Measurements from ENCODE around the gene RANBP10. TPM values are rescaled to one million over a fixed set of nuclear protein-coding genes. Genes with fewer than 3 reads are reported as not detected.
A peak's percentile ranks its signal among the peaks of the same experiment; 100 is the strongest.

Gene RANBP10
- total RNA-seq, 1 experiment from 2014 or later, result 15.6 TPM

DNA sequence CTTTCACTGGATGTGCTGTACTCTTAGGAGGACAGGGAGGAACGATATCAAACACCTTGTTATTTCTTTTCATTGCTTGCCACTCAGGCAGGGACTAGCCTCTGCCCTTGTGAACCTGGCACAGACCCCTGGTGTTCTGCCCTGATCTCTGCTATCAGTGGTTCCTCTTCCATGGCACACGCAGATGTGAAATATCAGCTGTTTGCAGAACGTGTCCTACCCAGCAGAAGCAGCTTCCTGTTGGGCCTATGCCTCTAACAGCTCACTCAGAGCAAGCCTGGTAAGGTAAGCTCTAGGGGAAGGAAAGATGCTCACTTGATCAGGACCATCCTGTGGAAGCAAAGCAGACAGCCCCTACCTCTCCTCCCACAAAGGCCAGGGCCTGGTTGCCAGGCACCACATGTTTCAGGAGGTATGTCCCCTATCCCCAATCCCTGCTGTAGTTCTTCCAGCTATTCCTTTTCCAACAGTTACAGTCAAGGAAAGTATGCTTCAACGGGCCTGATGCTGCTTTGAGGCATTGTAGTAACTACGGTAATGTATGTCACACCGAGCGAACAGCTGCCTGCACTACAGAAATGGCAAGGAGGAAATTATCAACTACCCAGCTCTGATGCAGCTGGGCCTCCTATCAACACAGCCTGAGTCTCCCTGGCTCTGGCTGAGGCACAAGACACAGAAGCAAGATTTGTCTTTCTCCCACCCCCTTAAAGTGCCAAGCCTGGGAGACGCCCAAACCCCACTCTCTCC is 46.0 kb downstream of the RANBP10 start:
- Histone ChIP-seq H4K8ac (replicated peaks; ENCODE audit: insufficient read length, low read depth, low read length) (no peak overlapping the region), H3K79me2 (ENCODE audit: insufficient read depth, low read length) (no peaks in the 10 kb centered on the region), H2AK5ac (ENCODE audit: insufficient read length, low read length) (no peak overlapping the region), H2BK12ac (ENCODE audit: insufficient read length, low read depth, low read length) (no peak overlapping the region), H4K91ac (ENCODE audit: insufficient read length, low read depth, low read length) (no peak overlapping the region), H3K4me1 (ENCODE audit: insufficient read depth, low read length) (no peaks in the 10 kb centered on the region), H2BK5ac (ENCODE audit: insufficient read length, low read length) (no peak overlapping the region), H3K56ac (ENCODE audit: insufficient read length, low read depth, low read length) (no peak overlapping the region), H4K20me1 (ENCODE audit: control insufficient read depth, insufficient read depth, insufficient read length) (no peaks in the 10 kb centered on the region), H2BK15ac (ENCODE audit: low read depth, low read length) (no peak overlapping the region), H3K79me1 (ENCODE audit: insufficient read depth, low read depth, low read length, poor library complexity, severe bottlenecking) (no peaks in the 10 kb centered on the region), H3K23ac (ENCODE audit: insufficient read length, low read depth, low read length) (no peak overlapping the region), H3K27me3 (ENCODE audit: insufficient read depth, low read length) (no peaks in the 10 kb centered on the region), H3K9ac (ENCODE audit: extremely low read depth, insufficient read length, low read length) (no peak overlapping the region), H3T11ph (ENCODE audit: low read length) (no peak overlapping the region), H3K4me2 (ENCODE audit: insufficient read depth, insufficient read length, low read length) (no peak overlapping the region), H3K27ac (ENCODE audit: insufficient read length, low read depth, low read length) (no peak overlapping the region), H3K14ac (ENCODE audit: insufficient read depth, low read length) (no peak overlapping the region), H3K4ac (ENCODE audit: low read depth, low read length) (no peak overlapping the region), H2AFZ (ENCODE audit: low read length) (no peak overlapping the region), H3K9me3 (ENCODE audit: control insufficient read depth, low read depth, low read length) (no peaks in the 10 kb centered on the region), H3K18ac (ENCODE audit: insufficient read length, low read depth, low read length) (no peak overlapping the region), H4K5ac (ENCODE audit: insufficient read length, low read depth, low read length) (no peak overlapping the region), H3K23me2 (ENCODE audit: insufficient read length, low read depth, low read length, poor library complexity, severe bottlenecking) (no peaks in the 10 kb centered on the region), H2BK120ac (ENCODE audit: low read depth, low read length, poor library complexity, severe bottlenecking) (no peak overlapping the region), H2BK20ac (ENCODE audit: low read depth, low read length, poor library complexity, severe bottlenecking) (no peak overlapping the region)
- DNase-seq, result no peak
- peak overlapping the region; percentile 46 to 71 (median 54); a peak in 3 of 7 replicates for H3K27ac Mint-ChIP-seq
- no peaks in the 10 kb centered on the region; a peak in 3 of 7 replicates for H3K36me3 Mint-ChIP-seq (ENCODE audit: insufficient read depth in 1 of 3, low read depth in 3 of 3)
- H3K4me3 Mint-ChIP-seq, result no peak overlapping the region
- no CpG with 5 or more reads among the region's 8 CpGs for WGBS (ENCODE audit: extremely low coverage, insufficient read length, low lambda C conversion rate)
- H3K4me1 Mint-ChIP-seq, result no peaks in the 10 kb centered on the region
- no peaks in the 10 kb centered on the region for H3K9me3 Mint-ChIP-seq
- H3K27me3 Mint-ChIP-seq (ENCODE audit: low read depth), result no peaks in the 10 kb centered on the region
- TF ChIP-seq, protein P1, sequence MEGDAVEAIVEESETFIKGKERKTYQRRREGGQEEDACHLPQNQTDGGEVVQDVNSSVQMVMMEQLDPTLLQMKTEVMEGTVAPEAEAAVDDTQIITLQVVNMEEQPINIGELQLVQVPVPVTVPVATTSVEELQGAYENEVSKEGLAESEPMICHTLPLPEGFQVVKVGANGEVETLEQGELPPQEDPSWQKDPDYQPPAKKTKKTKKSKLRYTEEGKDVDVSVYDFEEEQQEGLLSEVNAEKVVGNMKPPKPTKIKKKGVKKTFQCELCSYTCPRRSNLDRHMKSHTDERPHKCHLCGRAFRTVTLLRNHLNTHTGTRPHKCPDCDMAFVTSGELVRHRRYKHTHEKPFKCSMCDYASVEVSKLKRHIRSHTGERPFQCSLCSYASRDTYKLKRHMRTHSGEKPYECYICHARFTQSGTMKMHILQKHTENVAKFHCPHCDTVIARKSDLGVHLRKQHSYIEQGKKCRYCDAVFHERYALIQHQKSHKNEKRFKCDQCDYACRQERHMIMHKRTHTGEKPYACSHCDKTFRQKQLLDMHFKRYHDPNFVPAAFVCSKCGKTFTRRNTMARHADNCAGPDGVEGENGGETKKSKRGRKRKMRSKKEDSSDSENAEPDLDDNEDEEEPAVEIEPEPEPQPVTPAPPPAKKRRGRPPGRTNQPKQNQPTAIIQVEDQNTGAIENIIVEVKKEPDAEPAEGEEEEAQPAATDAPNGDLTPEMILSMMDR (conservative IDR thresholded peaks at IDR 0.05), result no peak
